HEK293T (cell line): ENCODE measurements around the gene PDZD7.

Source experiments
- CTCF ChIA-PET: fragments of 350-600 bp; formaldehyde crosslinking; extraction: SDS; loops from one replicate; lab custom pipeline; 2021; ENCODE audit warnings: antibody characterized with exemption, inconsistent platforms; lab: Yijun Ruan, JAX
- POLR2A ChIA-PET: fragments of 350-600 bp; formaldehyde crosslinking; extraction: SDS; loops from one replicate; lab custom pipeline; 2020; ENCODE audit warnings: antibody characterized with exemption, inconsistent platforms; lab: Yijun Ruan, JAX
- DNase-seq: peaks from one replicate; pipeline ENCODE4 v3.0.0; 2012; ENCODE audit warnings: mixed read lengths; ENCODE audit errors: extremely low spot score
- ARNT ChIP-seq: fragments of 450-650 bp; IDR thresholded peaks from 2 replicates; pipeline ENCODE4 v1.6.1; 2017; ENCODE audit warnings: mild to moderate bottlenecking
- BHLHE40 ChIP-seq: fragments of 450-650 bp; IDR thresholded peaks from 2 replicates; pipeline ENCODE4 v1.6.1; 2016; ENCODE audit warnings: mild to moderate bottlenecking, moderate library complexity, borderline replicate concordance
- CTBP1 ChIP-seq: fragments of 450-650 bp; IDR thresholded peaks from 2 replicates; pipeline ENCODE4 v1.6.1; 2016; ENCODE audit warnings: borderline replicate concordance
- ELF4 ChIP-seq: fragments of 450-650 bp; IDR thresholded peaks from 2 replicates; pipeline ENCODE4 v1.6.1; 2017; ENCODE audit warnings: antibody characterized with exemption
- FOXA1 ChIP-seq: fragments of 450-650 bp; IDR thresholded peaks from 2 replicates; pipeline ENCODE4 v1.6.1; 2016; ENCODE audit warnings: mild to moderate bottlenecking
- FOXK2 ChIP-seq: fragments of 450-650 bp; IDR thresholded peaks from 2 replicates; pipeline ENCODE4 v1.6.1; 2016; ENCODE audit warnings: mild to moderate bottlenecking
- FOXM1 ChIP-seq: fragments of 450-650 bp; IDR thresholded peaks from 2 replicates; pipeline ENCODE4 v1.6.1; 2017; ENCODE audit warnings: mild to moderate bottlenecking, borderline replicate concordance
- HDGF ChIP-seq: fragments of 450-650 bp; IDR thresholded peaks from 2 replicates; pipeline ENCODE4 v1.6.1; 2017; ENCODE audit warnings: antibody characterized with exemption, borderline replicate concordance
- L3MBTL2 ChIP-seq: fragments of 450-650 bp; conservative IDR thresholded peaks from 2 replicates; pipeline ENCODE4 v1.6.1; 2016; ENCODE audit warnings: mild to moderate bottlenecking
- LEF1 ChIP-seq: fragments of 450-650 bp; IDR thresholded peaks from 2 replicates; pipeline ENCODE4 v1.6.1; 2017; ENCODE audit warnings: mild to moderate bottlenecking, borderline replicate concordance
- NFRKB ChIP-seq: fragments of 450-650 bp; IDR thresholded peaks from 2 replicates; pipeline ENCODE4 v1.6.1; 2016; ENCODE audit warnings: mild to moderate bottlenecking, moderate library complexity
- SP1 ChIP-seq: fragments of 450-650 bp; IDR thresholded peaks from 2 replicates; pipeline ENCODE4 v1.6.1; 2017
- SUZ12 ChIP-seq: fragments of 450-650 bp; IDR thresholded peaks from 2 replicates; pipeline ENCODE4 v1.6.1; 2016; ENCODE audit warnings: mild to moderate bottlenecking
- TARDBP ChIP-seq: fragments of 450-650 bp; IDR thresholded peaks from 2 replicates; pipeline ENCODE4 v1.6.1; 2016
- ZNF384 ChIP-seq: fragments of 450-650 bp; IDR thresholded peaks from 2 replicates; pipeline ENCODE4 v1.6.1; 2016
- TF ChIP-seq, protein P1 (sequence below): fragments of 450-650 bp; IDR thresholded peaks from 2 replicates; pipeline ENCODE4 v1.6.1; 2016

The PDZD7 gene

DNA sequence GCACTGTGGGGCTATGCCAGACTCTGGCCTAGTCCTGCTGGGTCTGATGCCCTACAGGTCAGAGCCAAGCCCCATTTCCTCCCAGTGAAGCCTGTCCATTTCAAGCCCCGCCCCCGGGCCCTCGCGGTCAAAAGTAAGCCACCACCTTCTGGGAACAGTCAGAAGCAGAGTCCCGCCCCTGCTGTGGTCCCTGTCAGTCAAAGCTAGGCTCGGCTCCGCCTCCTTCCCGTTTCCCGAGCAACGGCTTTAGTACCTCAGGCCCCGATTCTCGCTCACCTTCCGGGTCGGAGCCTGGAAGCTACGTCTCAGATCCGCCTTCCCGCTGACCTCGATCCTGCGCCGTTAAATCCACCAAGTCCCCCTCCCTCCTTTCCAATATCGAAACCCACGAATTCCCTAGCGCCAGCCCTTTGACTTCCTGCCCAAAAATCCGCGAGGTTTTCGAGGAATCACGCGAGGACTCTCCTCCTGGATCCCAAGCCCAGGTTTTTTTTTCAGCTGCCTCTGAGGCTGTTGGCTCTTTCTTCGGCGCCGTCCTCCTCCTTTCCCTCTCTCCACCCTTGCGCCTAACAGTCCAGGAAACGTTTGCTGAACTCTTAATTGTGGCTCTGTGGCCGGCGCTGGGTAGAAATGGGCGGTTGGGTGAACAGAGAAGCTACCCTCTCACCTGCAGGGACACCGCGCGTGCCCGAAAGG, 11.9 kb upstream of the PDZD7 start:
- POLR2A ChIA-PET: interaction anchor here (0.7 to 5.5 kb wide), 25 partner anchors 8 to 233 kb away, joined by 3 to 61 read pairs (median 5); partner anchors contain the start of genes KAZALD1, LZTS2, PDZD7 and SFXN3
- TF ChIP-seq L3MBTL2: peak; percentile 66
- TF ChIP-seq CTBP1: no peak
- TF ChIP-seq ZNF384: peak; percentile 52; the same call in 1 of the 2 replicates
- TF ChIP-seq ARNT: no peak
- TF ChIP-seq HDGF: 0 out of 2 replicates have a peak, but pooled peaks have one; percentile 43
- TF ChIP-seq SP1: no peak
- TF ChIP-seq ELF4: peak; percentile 42
- no peak for TF ChIP-seq FOXK2
- TF ChIP-seq, protein P1, sequence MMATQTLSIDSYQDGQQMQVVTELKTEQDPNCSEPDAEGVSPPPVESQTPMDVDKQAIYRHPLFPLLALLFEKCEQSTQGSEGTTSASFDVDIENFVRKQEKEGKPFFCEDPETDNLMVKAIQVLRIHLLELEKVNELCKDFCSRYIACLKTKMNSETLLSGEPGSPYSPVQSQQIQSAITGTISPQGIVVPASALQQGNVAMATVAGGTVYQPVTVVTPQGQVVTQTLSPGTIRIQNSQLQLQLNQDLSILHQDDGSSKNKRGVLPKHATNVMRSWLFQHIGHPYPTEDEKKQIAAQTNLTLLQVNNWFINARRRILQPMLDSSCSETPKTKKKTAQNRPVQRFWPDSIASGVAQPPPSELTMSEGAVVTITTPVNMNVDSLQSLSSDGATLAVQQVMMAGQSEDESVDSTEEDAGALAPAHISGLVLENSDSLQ: peak; percentile 99
- DNase-seq: peak; percentile 95
- CTCF ChIA-PET: interaction anchor here (0.5 to 4.0 kb wide), 12 partner anchors 10 to 406 kb away, joined by 3 to 63 read pairs (median 11); partner anchors contain the start of genes KAZALD1, PDZD7 and SFXN3

DNA sequence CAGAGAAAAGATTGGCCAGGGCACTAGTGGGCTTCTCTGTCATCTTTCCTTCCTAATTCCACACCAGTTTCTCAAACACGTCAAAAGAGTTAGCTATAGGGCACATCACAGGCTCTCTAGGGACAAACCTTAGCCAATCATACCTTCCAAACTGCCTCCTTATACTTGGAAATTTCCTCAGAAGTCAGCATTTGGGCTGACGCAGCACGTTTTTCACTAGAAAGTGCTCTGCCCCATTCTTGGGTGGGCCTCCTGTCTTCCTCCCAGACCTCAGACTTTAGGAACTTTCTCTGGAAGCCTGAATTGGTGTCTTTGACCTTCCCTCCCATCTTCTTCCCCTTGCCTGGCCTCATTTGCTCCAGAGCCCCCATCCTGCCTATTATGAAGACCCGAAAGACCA, 11.2 kb upstream of the PDZD7 start:
- CTCF ChIA-PET: interaction anchor here (1.0 to 4.0 kb wide), 14 partner anchors 11 to 172 kb away, joined by 3 to 63 read pairs (median 9); partner anchors contain the start of genes KAZALD1, PDZD7 and SFXN3
- TF ChIP-seq TARDBP (no peak), FOXM1 (no peak), SP1 (no peak), L3MBTL2 (no peak), FOXK2 (no peak), LEF1 (no peak), CTBP1 (no peak), ELF4 (no peak), NFRKB (no peak), HDGF (no peak), ARNT (no peak)
- TF ChIP-seq, protein P1: no peak
- POLR2A ChIA-PET: interaction anchor here (0.8 to 5.5 kb wide), 22 partner anchors 7 to 172 kb away, joined by 3 to 61 read pairs (median 4); partner anchors contain the start of genes KAZALD1, PDZD7 and SFXN3
- no peak for DNase-seq

DNA sequence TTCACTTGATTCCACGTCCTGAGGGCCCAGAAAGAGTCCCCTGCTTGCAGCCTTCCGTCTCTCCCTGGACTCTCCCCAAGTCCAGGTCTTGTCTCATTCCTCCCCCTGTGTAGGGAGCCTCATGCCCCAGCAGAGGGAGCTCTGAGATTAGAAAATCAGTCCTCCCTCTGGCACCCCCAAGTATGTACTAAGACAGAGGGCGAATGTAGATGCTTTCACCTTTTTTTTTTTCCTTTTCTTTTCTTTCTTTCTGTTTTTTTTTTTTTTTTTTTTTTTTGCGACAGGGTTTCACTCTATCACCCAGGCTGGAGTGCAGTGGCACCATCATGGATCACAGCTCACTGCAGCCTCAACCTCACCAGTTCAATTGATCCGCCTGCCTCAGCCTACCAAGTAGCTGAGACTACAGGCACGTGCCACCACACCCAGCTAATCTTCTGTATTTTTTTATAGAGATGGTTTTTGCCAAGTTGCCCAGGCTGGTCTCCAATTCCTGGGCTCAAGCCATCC, 10.4 kb upstream of the PDZD7 start:
- TF ChIP-seq HDGF: no peak
- TF ChIP-seq NFRKB: no peak
- no peak for TF ChIP-seq SUZ12
- TF ChIP-seq FOXM1: no peak
- TF ChIP-seq, protein P1: no peak
- TF ChIP-seq FOXA1: no peak
- TF ChIP-seq L3MBTL2: no peak
- TF ChIP-seq ZNF384: peak; percentile 75
- ChIA-PET POLR2A (interaction anchor here (0.9 to 5.5 kb wide), 5 partner anchors 11 to 22 kb away, joined by 4 to 61 read pairs (median 9); partner anchors contain the start of genes KAZALD1, PDZD7 and SFXN3), CTCF (interaction anchor here (0.6 to 4.0 kb wide), 24 partner anchors 9 to 1040 kb away, joined by 3 to 63 read pairs (median 4); partner anchors contain the start of genes KAZALD1, PDZD7 and SFXN3)
- DNase-seq: peak; percentile 85

DNA sequence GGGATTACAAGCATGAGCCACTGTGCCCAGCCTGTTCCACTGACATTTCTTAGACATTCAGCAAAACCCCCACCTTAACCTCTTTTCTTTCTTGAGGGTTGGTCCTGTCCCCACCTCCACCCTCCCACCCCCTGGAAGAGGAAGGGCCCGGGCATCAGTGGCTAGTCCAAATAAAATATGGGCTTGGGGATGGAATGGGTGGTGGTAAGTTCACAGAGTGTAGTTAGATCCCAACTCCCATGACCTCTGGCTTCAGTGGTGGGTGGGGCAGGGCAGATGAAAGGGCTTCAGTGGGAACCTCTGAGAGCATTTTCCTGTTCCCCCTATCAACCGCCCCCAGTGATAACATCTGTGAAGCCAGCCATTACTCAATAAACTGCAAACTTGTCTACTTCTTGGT, 9.9 kb upstream of the PDZD7 start:
- no peak for DNase-seq
- CTCF ChIA-PET: interaction anchor here (0.6 to 4.0 kb wide), 18 partner anchors 9 to 1041 kb away, joined by 3 to 63 read pairs (median 4); partner anchors contain the start of genes KAZALD1, PDZD7 and SFXN3
- POLR2A ChIA-PET: interaction anchor here (0.9 to 5.5 kb wide), 5 partner anchors 10 to 44 kb away, joined by 3 to 61 read pairs (median 4); partner anchors contain the start of genes KAZALD1, PDZD7 and SFXN3
- TF ChIP-seq BHLHE40 (no peak), FOXK2 (no peak), ELF4 (no peak), L3MBTL2 (no peak), LEF1 (no peak), HDGF (no peak)
- TF ChIP-seq, protein P1: no peak

DNA sequence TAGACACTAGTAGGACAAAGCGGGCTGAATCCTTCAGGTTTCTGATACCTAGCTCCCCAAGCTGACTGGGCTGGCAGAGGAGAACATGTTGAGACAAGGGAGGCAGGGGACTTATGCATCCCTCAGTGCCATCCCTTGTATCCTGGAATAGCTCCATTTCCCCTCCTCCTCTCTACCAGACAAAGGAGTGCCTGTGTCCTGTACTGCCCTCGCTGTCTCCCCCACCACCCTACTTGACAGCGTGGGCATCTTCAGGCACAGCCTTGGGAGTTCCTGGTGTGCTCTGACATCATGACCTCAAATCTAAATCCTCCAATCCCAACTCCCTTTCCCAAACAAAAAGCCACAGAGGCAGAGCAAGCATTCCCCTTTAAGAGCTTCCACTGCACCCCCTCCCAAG, 9.1 kb upstream of the PDZD7 start:
- no peak for TF ChIP-seq FOXM1
- no peak for TF ChIP-seq BHLHE40
- no peak for TF ChIP-seq SP1
- TF ChIP-seq SUZ12: no peak
- TF ChIP-seq CTBP1: no peak
- TF ChIP-seq LEF1: no peak
- no peak for TF ChIP-seq ZNF384
- TF ChIP-seq FOXA1: no peak
- no peak for TF ChIP-seq NFRKB
- TF ChIP-seq ELF4: no peak
- TF ChIP-seq, protein P1: no peak
- no peak for DNase-seq
- ChIA-PET POLR2A (interaction anchor here (0.8 to 5.5 kb wide), 3 partner anchors 9 to 43 kb away, joined by 3 to 61 read pairs (median 5); partner anchors contain the start of genes KAZALD1, PDZD7 and SFXN3), CTCF (interaction anchor here (0.7 to 4.0 kb wide), 5 partner anchors 10 to 26 kb away, joined by 3 to 63 read pairs (median 24); partner anchors contain the start of genes PDZD7 and SFXN3)
